ENCODE data around the gene OR1J2.

The OR1J2 gene, protein sequence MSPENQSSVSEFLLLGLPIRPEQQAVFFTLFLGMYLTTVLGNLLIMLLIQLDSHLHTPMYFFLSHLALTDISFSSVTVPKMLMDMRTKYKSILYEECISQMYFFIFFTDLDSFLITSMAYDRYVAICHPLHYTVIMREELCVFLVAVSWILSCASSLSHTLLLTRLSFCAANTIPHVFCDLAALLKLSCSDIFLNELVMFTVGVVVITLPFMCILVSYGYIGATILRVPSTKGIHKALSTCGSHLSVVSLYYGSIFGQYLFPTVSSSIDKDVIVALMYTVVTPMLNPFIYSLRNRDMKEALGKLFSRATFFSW

DNA sequence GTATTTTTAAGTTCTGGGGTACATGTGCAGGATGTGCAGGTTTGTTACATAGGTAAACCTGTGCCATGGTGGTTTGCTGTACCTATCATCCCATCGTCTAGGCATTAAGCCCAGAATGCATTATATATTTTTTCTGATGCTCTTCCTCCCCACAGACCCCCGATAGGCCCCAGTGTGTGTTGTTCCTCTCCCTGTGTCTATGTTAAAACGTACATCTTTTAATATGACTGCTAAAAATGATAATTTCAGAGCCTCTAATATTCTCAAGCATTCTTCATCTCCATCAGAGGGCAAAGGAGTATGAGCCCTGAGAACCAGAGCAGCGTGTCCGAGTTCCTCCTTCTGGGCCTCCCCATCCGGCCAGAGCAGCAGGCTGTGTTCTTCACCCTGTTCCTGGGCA lies at the start of gene OR1J2:
Gene OR1J2, plus strand, starts transcription at position 301 of the 400 bp plus-strand sequence. Its CDS starts 0 bp downstream, at position 301.
- H3K9me3 ChIP-seq (ENCODE audit: control insufficient read depth in 2 of 2, low read length in 2 of 2): no peaks in the 10 kb centered on the region
- peaks cover 0 to 5% of the 10 kb centered on the region in 2 donors for H3K27me3 ChIP-seq (ENCODE audit: control insufficient read depth in 2 of 2, insufficient read depth in 2 of 2, low read length in 2 of 2)
- no peaks in the 10 kb centered on the region for H3K4me1 ChIP-seq (ENCODE audit: control insufficient read depth in 2 of 2, insufficient read depth in 2 of 2, low read length in 2 of 2)
- no peak within 1 kb of the TSS for H3K4me3 ChIP-seq (ENCODE audit: low read length in 2 of 2)
- no peaks in the 10 kb centered on the region for H3K36me3 ChIP-seq (ENCODE audit: control insufficient read depth in 2 of 2, insufficient read depth in 2 of 2, low read length in 2 of 2)
- H3K9ac ChIP-seq (ENCODE audit: low read depth in 1 of 2, low read length in 2 of 2): no peak within 1 kb of the TSS
- H3K27ac ChIP-seq (ENCODE audit: low read depth in 2 of 2, low read length in 2 of 2): no peak within 1 kb of the TSS

DNA sequence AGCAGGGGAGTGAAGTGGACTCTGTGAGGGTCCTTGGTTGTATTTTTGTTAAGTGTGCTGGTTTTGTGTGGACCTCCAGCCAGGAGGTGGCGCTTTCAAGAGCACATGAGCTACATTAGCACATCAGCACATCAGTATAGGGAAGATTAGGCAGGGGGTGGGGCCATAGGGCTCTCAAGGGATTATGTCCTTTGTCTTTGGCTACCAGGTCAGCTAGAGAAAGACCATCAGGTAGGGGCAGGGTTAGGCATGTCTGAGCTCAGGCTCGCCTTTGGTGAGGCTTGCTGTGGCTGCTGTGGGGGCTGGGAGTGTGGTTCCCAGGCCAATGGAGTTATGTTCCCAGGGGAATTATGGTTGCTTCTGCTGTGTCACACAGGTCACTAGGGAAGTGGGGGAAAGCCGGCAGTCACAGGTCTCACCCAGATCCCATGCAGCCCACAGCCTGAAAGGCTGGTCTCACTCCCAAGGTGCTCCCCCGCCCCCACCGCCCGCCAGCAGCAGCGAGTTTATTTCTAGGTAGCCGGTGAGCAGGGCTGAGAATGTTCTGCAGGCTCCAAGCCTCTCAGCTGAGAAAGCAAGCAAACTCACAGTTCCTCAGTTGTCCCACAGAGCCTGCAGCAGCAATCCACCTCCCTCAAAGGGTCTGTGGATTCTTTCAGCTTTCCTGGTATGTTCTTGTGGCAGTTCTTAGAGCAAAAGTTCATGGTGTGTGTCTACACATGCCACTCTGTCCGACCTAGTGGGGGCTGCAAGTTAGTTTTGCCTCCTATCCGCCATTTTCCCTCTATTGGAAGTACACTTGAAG lies 46.6 kb upstream of the OR1J2 start:
- H3K4me3 ChIP-seq (ENCODE audit: low read length in 2 of 2): peak overlapping the region in 1 of 2 donors; percentile 71
- peak overlapping the region in 1 of 2 donors; percentile 21 for H3K27ac ChIP-seq (ENCODE audit: low read depth in 2 of 2, low read length in 2 of 2)
- peaks cover 0 to 4% of the 10 kb centered on the region in 2 donors for H3K4me1 ChIP-seq (ENCODE audit: control insufficient read depth in 2 of 2, insufficient read depth in 2 of 2, low read length in 2 of 2)
- H3K36me3 ChIP-seq (ENCODE audit: control insufficient read depth in 2 of 2, insufficient read depth in 2 of 2, low read length in 2 of 2): no peaks in the 10 kb centered on the region
- no peaks in the 10 kb centered on the region for H3K9me3 ChIP-seq (ENCODE audit: control insufficient read depth in 2 of 2, low read length in 2 of 2)
- peak overlapping the region in 1 of 2 donors; percentile 33 for H3K9ac ChIP-seq (ENCODE audit: low read depth in 1 of 2, low read length in 2 of 2)
- no peaks in the 10 kb centered on the region for H3K27me3 ChIP-seq (ENCODE audit: control insufficient read depth in 2 of 2, insufficient read depth in 2 of 2, low read length in 2 of 2)

DNA sequence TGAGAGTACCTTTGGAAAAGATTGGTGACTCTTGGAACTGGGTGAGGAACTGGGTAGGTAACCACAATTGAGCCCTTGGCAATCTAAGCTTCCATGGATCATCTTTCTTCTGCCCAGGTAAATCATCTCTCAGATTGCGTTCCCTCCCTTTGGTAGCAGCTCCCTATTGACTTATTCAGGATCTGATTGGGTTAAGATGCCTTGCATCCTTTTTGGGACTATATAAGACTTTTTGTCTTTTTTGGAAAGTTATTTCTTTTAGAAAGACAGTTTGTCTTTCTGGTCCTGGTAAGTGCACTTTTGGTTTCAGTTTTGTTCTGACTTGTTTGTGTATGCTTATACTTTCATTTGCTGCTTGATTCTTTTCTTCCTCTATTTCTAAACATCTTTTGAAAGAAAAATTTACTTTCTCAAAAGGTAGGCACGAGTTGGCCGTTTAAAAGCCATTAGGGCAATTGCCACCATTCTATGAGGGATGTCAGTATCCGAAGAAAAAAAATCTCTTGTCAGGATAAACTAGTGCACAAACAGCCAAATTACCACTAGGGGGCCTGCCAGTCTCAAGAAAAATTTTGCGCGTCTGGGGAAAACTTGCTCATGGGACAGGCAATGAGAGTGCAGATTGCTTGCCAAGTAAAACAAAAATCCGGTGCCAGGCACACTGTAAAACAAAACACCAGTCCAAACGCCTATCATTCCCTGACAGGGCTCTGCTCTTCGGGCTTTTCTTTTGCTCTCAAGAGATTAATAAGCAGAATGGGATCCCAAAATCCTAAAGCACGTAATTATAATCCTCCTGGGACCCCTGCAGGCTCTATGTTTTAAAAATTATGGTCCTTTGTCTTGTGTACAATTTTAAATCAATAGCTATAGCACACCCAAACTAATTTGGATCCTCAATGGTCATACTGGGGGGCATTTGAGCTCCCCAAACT lies 45.7 kb upstream of the OR1J2 start:
- Histone ChIP-seq H3K27ac (ENCODE audit: low read depth in 2 of 2, low read length in 2 of 2) (peak overlapping the region in 1 of 2 donors; percentile 21), H3K27me3 (ENCODE audit: control insufficient read depth in 2 of 2, insufficient read depth in 2 of 2, low read length in 2 of 2) (no peaks in the 10 kb centered on the region), H3K9ac (ENCODE audit: low read depth in 1 of 2, low read length in 2 of 2) (peak overlapping the region in 1 of 2 donors; percentile 33), H3K4me3 (ENCODE audit: low read length in 2 of 2) (peak overlapping the region; percentile 59 to 71), H3K4me1 (ENCODE audit: control insufficient read depth in 2 of 2, insufficient read depth in 2 of 2, low read length in 2 of 2) (peaks cover 0 to 4% of the 10 kb centered on the region in 2 donors), H3K9me3 (ENCODE audit: control insufficient read depth in 2 of 2, low read length in 2 of 2) (no peaks in the 10 kb centered on the region), H3K36me3 (ENCODE audit: control insufficient read depth in 2 of 2, insufficient read depth in 2 of 2, low read length in 2 of 2) (no peaks in the 10 kb centered on the region)

DNA sequence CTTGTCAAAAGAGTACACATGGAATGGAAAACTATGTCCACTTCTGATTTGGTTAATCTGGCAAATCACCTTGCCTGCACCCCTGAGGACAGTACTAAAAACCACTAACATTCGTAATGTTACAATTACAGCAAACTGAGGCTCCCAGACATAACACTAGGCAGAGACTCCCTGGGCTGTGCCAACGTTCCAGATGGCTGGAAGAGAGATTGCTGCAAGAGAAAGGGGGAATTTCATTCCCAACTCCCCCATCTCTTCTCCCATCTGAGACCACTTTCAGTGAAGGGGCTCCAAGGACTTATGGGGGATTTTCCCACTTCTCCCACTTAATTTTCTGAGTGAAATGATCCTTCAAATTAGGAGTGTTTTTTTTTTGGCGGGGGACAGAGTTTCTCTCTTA lies 44.1 kb upstream of the OR1J2 start:
- H3K4me3 ChIP-seq (ENCODE audit: low read length in 2 of 2): no peak overlapping the region
- H3K27me3 ChIP-seq (ENCODE audit: control insufficient read depth in 2 of 2, insufficient read depth in 2 of 2, low read length in 2 of 2): no peaks in the 10 kb centered on the region
- no peaks in the 10 kb centered on the region for H3K36me3 ChIP-seq (ENCODE audit: control insufficient read depth in 2 of 2, insufficient read depth in 2 of 2, low read length in 2 of 2)
- peaks cover 0 to 4% of the 10 kb centered on the region in 2 donors for H3K4me1 ChIP-seq (ENCODE audit: control insufficient read depth in 2 of 2, insufficient read depth in 2 of 2, low read length in 2 of 2)
- H3K9ac ChIP-seq (ENCODE audit: low read depth in 1 of 2, low read length in 2 of 2): no peak overlapping the region
- no peaks in the 10 kb centered on the region for H3K9me3 ChIP-seq (ENCODE audit: control insufficient read depth in 2 of 2, low read length in 2 of 2)
- no peak overlapping the region for H3K27ac ChIP-seq (ENCODE audit: low read depth in 2 of 2, low read length in 2 of 2)

DNA sequence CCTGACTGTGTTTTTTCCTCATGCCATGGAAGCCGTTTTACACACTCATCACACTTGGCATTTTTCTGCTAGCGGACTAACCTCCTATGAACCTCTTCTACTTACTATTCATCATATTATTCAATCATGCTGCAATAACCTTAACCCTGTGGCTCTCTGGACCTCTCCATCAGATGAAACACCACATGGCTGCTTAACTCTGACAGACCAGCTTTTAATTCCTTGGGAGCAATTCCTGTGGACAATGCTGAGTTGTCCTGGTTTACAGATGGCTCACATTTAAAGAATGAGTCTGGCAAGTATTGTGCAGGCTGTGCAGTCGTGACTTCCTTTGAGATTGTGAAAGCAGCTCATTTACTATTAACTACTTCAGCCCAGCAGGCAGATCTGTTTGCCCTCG lies 41.9 kb upstream of the OR1J2 start:
- Histone ChIP-seq H3K4me3 (ENCODE audit: low read length in 2 of 2) (no peak overlapping the region), H3K36me3 (ENCODE audit: control insufficient read depth in 2 of 2, insufficient read depth in 2 of 2, low read length in 2 of 2) (no peaks in the 10 kb centered on the region), H3K9me3 (ENCODE audit: control insufficient read depth in 2 of 2, low read length in 2 of 2) (no peaks in the 10 kb centered on the region), H3K27ac (ENCODE audit: low read depth in 2 of 2, low read length in 2 of 2) (no peak overlapping the region), H3K27me3 (ENCODE audit: control insufficient read depth in 2 of 2, insufficient read depth in 2 of 2, low read length in 2 of 2) (no peaks in the 10 kb centered on the region), H3K4me1 (ENCODE audit: control insufficient read depth in 2 of 2, insufficient read depth in 2 of 2, low read length in 2 of 2) (peaks cover 0 to 4% of the 10 kb centered on the region in 2 donors), H3K9ac (ENCODE audit: low read depth in 1 of 2, low read length in 2 of 2) (no peak overlapping the region)

DNA sequence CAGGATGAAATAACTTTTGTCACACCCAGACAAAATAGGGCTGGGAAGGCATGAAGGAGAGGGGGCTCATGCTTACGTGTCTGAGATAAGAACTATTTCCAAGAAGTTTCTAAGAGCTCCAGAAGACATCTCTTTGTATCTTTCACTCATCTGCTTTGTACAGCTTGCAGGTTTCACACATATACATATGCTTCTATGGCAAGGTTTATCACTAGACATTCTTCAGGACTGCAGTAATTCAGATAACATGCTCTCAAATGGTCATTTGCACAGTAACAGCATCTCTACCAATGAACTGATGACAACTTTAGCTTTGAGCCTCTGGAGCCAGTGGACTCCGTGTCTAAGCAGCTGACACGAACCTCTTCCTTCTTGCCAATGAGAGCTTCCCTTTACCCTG lies 36.0 kb upstream of the OR1J2 start:
- H3K4me1 ChIP-seq (ENCODE audit: control insufficient read depth in 2 of 2, insufficient read depth in 2 of 2, low read length in 2 of 2): no peaks in the 10 kb centered on the region
- H3K36me3 ChIP-seq (ENCODE audit: control insufficient read depth in 2 of 2, insufficient read depth in 2 of 2, low read length in 2 of 2): no peaks in the 10 kb centered on the region
- no peak overlapping the region for H3K4me3 ChIP-seq (ENCODE audit: low read length in 2 of 2)
- no peaks in the 10 kb centered on the region for H3K27me3 ChIP-seq (ENCODE audit: control insufficient read depth in 2 of 2, insufficient read depth in 2 of 2, low read length in 2 of 2)
- H3K9ac ChIP-seq (ENCODE audit: low read depth in 1 of 2, low read length in 2 of 2): no peak overlapping the region
- H3K27ac ChIP-seq (ENCODE audit: low read depth in 2 of 2, low read length in 2 of 2): no peak overlapping the region
- H3K9me3 ChIP-seq (ENCODE audit: control insufficient read depth in 2 of 2, low read length in 2 of 2): no peaks in the 10 kb centered on the region

DNA sequence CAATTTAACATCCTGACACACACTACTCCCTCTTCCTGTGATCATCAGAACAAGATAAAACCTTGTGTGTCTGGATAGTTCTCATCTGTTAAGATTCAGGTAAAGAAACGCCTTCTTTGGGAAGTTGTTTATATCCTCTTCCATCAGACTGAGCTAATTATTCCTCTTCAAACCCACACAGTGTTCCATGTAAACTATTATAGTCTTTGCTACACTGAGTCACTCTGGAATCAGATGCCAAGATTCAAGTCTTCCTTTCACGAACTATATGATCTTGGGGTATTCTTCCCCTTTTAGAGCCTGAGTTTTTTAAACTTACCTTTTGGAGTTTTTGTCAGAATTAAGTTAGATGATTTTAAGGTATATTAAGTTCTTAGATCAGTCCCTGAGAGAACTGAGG lies 34.9 kb upstream of the OR1J2 start:
- Histone ChIP-seq H3K27me3 (ENCODE audit: control insufficient read depth in 2 of 2, insufficient read depth in 2 of 2, low read length in 2 of 2) (no peaks in the 10 kb centered on the region), H3K36me3 (ENCODE audit: control insufficient read depth in 2 of 2, insufficient read depth in 2 of 2, low read length in 2 of 2) (no peaks in the 10 kb centered on the region), H3K4me1 (ENCODE audit: control insufficient read depth in 2 of 2, insufficient read depth in 2 of 2, low read length in 2 of 2) (no peaks in the 10 kb centered on the region), H3K9ac (ENCODE audit: low read depth in 1 of 2, low read length in 2 of 2) (no peak overlapping the region), H3K9me3 (ENCODE audit: control insufficient read depth in 2 of 2, low read length in 2 of 2) (no peaks in the 10 kb centered on the region), H3K4me3 (ENCODE audit: low read length in 2 of 2) (no peak overlapping the region), H3K27ac (ENCODE audit: low read depth in 2 of 2, low read length in 2 of 2) (no peak overlapping the region)

DNA sequence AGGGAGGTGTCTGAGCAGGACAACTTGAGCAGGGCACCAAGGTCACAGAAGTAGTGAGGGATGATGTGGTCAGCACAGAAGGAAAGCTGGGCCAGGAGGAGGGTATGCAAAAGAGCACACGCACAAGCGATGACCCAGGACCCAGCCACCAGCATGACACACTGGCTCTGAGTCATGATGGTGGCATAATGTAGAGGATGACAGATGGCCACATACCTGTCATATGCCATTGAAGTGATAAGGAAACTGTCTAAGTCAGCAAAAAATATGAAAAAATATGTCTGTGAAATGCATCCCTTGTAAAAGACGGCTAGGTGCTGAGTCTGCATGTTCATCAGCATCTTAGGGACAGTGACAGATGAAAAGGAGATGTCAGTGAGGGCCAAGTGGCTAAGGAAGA lies 33.3 kb upstream of the OR1J2 start:
- no peak overlapping the region for H3K27ac ChIP-seq (ENCODE audit: low read depth in 2 of 2, low read length in 2 of 2)

DNA sequence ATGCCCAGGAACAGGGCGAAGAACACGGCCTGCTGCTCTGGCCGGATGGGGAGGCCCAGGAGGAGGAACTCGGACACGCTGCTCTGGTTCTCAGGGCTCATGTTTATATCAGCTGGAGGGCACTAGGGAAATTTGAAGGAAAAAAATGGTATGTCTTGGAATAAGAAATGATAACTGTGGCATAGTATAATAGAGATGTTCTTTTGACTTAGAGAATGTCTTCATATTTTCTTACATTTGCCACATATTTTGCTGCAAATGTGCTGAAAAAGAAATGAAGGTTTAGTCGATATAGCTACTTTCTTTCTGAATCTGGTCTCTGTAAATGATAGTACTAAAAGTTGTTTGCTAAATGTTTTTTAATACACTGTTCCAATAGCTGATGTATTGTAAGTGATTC lies 32.8 kb upstream of the OR1J2 start, which contains the start of gene OR1J1:
Gene OR1J1, minus strand, starts transcription at position 101 of the 400 bp plus-strand sequence. Its CDS starts 0 bp downstream, at position 101.
- no peaks in the 10 kb centered on the region for H3K36me3 ChIP-seq (ENCODE audit: control insufficient read depth in 2 of 2, insufficient read depth in 2 of 2, low read length in 2 of 2)
- no peaks in the 10 kb centered on the region for H3K27me3 ChIP-seq (ENCODE audit: control insufficient read depth in 2 of 2, insufficient read depth in 2 of 2, low read length in 2 of 2)
- no peak within 1 kb of the TSS for H3K27ac ChIP-seq (ENCODE audit: low read depth in 2 of 2, low read length in 2 of 2)
- H3K4me1 ChIP-seq (ENCODE audit: control insufficient read depth in 2 of 2, insufficient read depth in 2 of 2, low read length in 2 of 2): no peaks in the 10 kb centered on the region
- H3K9ac ChIP-seq (ENCODE audit: low read depth in 1 of 2, low read length in 2 of 2): no peak within 1 kb of the TSS
- H3K9me3 ChIP-seq (ENCODE audit: control insufficient read depth in 2 of 2, low read length in 2 of 2): no peaks in the 10 kb centered on the region
- H3K4me3 ChIP-seq (ENCODE audit: low read length in 2 of 2): no peak within 1 kb of the TSS

More for the DNA sequence above, 33.3 kb upstream of the OR1J2 start:
- H3K36me3 ChIP-seq (ENCODE audit: control insufficient read depth in 2 of 2, insufficient read depth in 2 of 2, low read length in 2 of 2): no peaks in the 10 kb centered on the region
- no peaks in the 10 kb centered on the region for H3K9me3 ChIP-seq (ENCODE audit: control insufficient read depth in 2 of 2, low read length in 2 of 2)
- no peak overlapping the region for H3K9ac ChIP-seq (ENCODE audit: low read depth in 1 of 2, low read length in 2 of 2)
- no peaks in the 10 kb centered on the region for H3K4me1 ChIP-seq (ENCODE audit: control insufficient read depth in 2 of 2, insufficient read depth in 2 of 2, low read length in 2 of 2)
- no peaks in the 10 kb centered on the region for H3K27me3 ChIP-seq (ENCODE audit: control insufficient read depth in 2 of 2, insufficient read depth in 2 of 2, low read length in 2 of 2)
- H3K4me3 ChIP-seq (ENCODE audit: low read length in 2 of 2): no peak overlapping the region
